DMS 273 (cell line): ENCODE data around the gene CNRIP1.

ENCODE experiments used
- DNase-seq: peaks from one replicate; lab custom pipeline; 2025; ENCODE audit not compliant: unreplicated experiment; lab: John Stamatoyannopoulos, UW

Gene CNRIP1

DNA sequence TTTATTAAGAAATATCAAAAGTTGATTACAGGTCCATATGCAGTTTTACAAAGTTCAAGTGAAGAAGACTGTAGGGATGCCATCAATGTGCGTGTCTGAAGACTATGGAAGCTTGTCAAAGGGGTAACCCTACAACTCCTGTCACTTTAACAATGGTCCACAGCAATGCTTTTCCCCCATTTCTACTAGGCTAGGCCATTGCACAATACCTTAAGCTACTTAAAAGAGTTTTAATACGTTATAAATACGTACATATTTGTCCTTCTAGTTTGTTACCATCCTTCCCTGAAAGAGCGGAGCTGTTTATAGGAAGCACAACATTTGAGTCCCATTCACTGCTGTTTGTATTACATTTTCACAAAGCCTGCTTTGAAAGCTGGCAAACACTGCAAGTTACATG lies 26.7 kb downstream of the CNRIP1 start:
- DNase-seq: no peak

DNA sequence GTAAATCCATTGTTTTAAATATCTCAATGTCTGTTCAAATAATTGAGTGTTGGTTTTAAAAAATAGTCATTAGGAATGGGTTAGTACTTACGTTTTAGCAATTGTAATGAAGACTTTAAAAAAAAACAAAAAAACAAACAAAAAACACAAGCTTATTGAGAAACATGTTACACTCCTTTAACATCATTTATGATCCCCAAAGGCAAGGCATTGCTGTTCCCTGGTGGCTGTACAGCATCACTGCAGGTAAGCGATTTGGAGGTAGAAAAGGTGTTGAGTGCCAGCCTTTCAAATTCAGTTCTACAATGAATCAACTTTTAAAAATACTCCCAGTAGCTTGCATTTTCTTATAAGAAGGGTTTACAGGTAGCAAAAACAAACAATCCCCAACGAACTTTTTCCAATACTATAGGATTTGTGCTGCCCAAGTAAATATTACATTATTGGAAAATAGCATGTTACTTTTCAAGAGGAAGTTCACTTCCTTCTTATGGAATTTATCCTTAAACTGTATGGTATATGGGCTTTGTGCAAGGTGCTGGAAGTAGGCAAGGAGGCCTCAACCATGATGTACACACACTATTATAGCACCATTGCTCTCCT lies 27.5 kb downstream of the CNRIP1 start:
- DNase-seq: peak; percentile 73

GRCh38 chr2:68291314-68291713 lies 28.4 kb downstream of the CNRIP1 start:
- no peak for DNase-seq

- DNase-seq: peak; percentile 81
These were observed 28.8 kb downstream of the CNRIP1 start for GRCh38 chr2:68290901-68291300.

DNA sequence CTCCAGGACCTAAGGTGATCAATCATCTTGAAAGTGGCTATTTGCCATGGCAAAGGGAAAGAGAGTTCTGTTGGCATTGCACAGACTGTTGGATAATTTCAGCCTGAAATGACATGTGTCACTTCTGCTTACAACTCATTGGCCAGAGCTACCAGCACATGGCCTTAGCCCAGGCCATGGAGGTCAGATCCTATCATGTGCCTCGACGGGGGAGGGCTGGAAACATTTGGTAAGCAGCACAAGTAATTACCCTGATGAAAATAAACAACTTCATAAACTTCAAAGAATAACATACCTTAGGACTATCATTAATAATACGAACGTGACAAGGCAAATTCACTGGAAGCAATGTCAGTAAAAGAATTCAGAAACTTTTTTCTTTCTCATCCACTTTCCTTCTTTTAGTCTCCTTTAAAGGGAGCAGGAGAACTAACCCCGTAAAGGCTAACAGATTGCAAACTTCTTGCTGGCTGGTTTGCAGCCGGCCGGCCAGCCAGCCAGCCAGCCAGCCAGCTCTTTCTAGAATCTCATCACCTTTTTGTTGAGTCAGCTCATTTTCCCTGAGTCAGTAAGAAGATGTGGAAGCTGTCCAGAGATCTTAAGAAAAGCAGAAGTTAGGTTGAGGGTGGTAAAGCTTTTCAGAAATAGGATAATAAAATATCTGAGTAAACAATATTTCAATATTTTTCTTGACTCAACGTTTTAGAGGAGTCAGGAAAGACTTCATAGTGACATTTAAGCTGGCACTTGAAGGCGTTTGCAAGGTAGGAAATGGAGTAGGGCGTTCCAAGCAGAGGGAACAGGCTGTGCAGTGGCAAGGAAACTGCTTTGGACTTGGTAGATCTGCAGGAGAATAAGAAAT lies 31.9 kb downstream of the CNRIP1 start:
- peak; percentile 67 for DNase-seq

- peak; percentile 83 for DNase-seq
These were observed 34.9 kb downstream of the CNRIP1 start for GRCh38 chr2:68284896-68285295.

DNA sequence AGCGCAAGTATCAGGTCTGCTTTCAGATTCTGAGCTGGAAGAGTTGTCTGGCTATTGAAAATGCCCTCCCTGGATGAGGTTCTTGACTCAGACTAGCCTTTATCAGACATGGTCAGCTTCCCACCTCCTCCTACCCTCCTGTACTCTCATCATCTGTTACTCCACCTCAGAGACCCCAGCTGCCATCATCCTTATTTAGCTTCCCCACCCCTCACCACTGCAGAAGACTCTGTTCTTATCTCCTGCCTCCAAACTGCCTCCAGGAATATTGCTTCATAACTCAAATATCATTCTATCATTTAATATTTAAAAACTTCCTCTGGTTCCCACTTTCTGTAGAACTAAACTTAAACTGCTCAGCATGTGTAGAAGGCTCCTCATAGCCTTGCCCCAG lies 36.3 kb downstream of the CNRIP1 start:
- no peak for DNase-seq

DNA sequence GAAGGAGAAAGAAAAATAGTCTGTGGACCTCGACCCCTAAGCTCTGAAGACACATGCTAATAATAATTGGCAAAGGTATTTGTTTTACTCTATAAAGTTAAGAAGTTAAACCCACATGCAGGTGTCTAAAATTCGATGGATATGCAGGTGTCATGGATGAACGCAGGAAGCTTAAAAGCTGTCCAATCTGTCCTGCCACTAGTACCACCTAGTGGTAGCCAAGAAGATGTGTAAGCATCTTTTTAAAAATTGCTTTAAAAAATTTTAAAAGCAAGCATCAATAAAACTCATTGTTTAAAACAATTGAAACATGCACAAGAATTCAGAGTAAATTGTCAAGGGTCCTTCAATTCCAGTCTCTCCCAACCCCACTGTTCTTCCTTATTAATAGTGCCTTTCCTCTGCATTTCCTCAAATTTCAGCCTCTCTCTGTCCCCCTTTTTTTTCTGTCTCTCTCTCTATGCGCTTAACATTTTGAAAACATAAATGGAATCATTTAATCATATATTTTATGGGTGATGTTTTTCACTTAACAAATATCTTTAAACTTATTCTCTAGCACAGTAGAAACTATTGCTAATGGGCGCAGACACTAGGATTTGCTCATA lies 36.8 kb downstream of the CNRIP1 start:
- DNase-seq: peak; percentile 62

GRCh38 chr2:68280796-68281195 lies 39.0 kb downstream of the CNRIP1 start:
- DNase-seq: no peak

- no peak for DNase-seq
These were observed 39.4 kb downstream of the CNRIP1 start for GRCh38 chr2:68280348-68280747.

DNA sequence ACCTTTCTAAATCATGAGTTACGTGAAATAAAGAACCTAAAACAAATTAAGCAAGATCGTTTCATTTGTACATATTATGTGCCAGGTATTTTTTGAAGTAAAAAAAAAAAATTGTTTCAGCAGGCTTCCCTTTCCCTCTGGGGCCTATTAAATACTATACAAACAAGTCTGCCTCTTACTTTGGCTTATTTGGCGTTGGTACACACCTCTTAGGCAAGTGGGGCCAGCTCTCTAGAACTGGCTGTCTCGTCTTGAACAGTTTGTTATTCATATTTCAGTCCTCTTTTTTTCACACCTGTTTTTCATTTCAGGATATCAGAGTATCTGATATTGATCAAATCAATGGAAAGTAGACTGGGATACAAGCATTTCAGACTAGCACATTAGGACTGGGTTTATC lies 40.1 kb downstream of the CNRIP1 start:
- DNase-seq: peak; percentile 50

DNA sequence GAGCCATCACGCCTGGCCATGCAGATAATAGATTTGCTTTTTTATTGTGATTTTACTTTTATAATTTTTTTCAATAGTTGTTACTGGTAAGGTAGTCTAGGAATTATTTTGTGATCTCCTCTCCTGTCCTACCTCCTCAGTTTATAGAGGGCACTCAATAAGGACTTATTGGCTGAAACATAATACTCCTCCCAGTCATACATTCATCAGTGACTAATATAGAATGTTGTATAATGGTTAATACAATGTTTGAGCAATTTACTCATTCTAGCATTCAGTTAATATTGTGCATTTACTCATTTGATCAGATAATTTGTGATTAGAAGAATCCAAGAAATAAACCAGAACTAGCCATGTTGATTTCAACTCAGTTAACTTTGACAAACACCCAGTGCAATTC lies 41.6 kb downstream of the CNRIP1 start:
- DNase-seq: no peak

DNA sequence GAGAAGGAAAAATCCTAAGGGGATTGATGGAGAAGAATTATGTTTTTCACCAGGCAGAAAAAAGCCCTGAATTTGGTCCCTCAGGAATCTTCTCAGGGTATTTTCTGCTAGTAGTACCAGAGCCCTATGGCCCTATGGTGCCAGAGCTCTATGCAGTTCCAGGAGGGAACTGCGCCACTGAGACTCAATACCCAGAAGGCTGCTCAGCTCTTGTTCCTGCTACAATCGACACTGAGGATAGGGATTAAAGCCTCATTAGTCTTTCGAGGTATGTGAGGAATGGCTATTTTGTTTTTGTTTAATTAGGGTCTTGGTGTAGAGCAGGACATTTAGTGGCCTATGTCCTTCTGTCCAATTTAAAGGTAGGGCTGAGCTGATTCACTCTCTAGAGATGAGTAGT lies 45.7 kb downstream of the CNRIP1 start:
- no peak for DNase-seq

DNA sequence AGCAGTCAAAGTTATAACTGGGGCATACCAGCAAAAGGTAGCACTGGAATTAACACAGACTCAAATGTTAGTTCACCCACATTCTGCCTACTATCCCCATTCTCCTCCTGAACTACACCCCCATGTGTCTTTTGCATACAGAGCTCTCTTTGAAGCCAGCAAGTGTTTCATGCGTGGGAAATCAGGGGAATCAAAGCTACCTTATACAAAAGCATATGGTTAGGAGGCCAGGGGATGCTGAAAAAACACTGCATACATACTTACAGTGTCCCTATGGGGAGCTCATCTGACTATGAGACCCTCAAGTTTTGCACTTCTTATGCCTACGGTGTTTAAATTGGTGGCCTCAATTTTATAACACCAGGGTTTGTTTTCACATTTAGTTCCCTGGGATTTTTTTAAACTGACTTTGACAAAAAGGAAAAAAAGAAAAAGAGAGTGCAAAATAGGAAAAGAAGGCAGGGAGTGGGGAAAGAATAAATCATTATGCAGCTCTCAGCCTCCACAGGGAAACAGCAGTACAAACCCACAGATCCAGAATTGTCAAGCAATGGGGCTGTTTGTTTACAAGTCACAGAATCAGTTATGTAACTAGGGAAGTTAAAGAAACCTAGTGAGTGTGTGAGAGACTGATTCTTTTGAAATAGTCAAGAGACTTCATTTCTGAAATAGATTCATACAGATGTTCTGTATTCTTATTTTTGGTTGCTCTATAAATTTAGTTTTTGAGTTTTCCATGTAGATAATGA lies 47.3 kb downstream of the CNRIP1 start:
- no peak for DNase-seq

DNA sequence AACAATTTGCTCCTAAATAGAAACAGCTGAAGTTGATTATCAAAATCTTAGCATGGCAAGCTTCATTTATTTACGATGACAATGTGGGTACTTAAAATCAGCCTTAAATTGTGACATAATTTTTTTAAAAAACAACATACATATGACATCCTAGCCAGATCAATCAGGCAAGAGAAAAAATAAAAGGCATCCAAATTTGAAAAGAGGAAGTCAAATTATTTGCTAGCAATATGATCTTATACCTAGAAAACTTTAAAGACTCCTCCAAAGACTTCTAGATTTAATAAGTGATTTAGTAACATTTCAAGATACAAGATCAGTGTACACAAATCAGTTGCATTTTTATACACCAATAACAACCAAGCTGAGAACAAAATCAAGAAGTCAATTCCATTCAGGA lies 53.1 kb downstream of the CNRIP1 start:
- no peak for DNase-seq

- no peak for DNase-seq
These were observed 56.1 kb downstream of the CNRIP1 start for GRCh38 chr2:68263632-68264031.

GRCh38 chr2:68258851-68259250 lies 60.9 kb downstream of the CNRIP1 start:
- no peak for DNase-seq

GRCh38 chr2:68256093-68256450 lies 63.7 kb downstream of the CNRIP1 start:
- DNase-seq: no peak

DNA sequence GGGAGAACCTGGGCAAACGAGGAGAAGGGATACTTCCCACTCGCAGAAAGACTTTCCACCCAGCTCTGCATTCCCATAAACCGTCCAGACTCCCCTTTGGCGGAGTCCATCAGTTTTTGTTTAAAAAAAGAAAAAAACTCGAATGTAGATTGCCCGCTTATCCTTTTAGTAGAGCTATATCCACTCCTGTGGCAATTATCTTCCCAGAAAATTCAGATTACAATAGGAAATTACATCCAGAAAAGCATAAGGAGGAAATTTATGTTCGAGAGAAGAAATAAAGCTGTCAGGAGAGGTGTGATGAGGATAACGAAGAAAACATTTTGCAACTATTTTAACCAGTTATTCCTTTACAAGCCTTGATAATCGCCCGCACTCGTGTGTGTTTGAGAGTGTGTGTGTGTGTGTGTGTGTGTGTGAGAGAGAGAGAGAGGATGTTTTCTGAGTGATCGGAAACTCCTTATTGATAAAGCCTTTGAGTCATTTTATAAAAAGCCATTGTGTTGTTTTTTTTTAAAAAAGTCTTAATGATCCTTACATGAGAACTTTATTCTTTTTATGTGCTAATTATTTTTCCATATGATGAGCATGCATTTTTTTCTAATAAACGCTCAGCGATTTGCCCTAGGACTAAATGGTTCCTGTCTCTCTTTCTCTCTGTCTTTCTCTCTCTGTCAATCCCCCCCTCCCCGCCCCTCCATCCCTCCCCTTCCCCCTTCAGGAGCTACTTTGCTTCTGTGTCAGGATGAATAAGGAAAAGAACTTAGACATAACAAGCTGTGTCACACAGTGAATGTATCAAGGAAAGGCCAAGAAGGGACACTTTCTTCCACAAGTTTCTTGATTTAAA lies 66.3 kb downstream of the CNRIP1 start:
- DNase-seq: peak; percentile 55

GRCh38 chr2:68252400-68253218 lies 67.1 kb downstream of the CNRIP1 start, which contains the start of gene PPP3R1:
PPP3R1 (minus strand) TSS chr2:68252532; CDS start chr2:68252127, 405 bp downstream.
- peak; percentile 99 for DNase-seq
